HEK293 (cell line): ENCODE results near the gene EEFSEC.

Experiments used
- BCL11A ChIP-seq: fragments of 450-650 bp; formaldehyde crosslinking; IDR thresholded peaks from 2 replicates; pipeline ENCODE4 v1.5.1; 2016; ENCODE audit warnings: low read depth, missing biosample characterization, missing genetic modification characterization
- SP2 ChIP-seq: fragments of 450-650 bp; formaldehyde crosslinking; IDR thresholded peaks from 2 replicates; pipeline ENCODE4 v1.5.1; 2016; ENCODE audit warnings: missing biosample characterization, missing genetic modification characterization
- TF ChIP-seq, protein P1 (sequence below): fragments of 450-650 bp; formaldehyde crosslinking; IDR thresholded peaks from 2 replicates; pipeline ENCODE4 v1.5.1; 2016; ENCODE audit warnings: missing biosample characterization, missing genetic modification characterization
- TF ChIP-seq, protein P2 (sequence below): fragments of 450-650 bp; formaldehyde crosslinking; IDR thresholded peaks from 2 replicates; pipeline ENCODE4 v1.5.1; 2016; ENCODE audit warnings: missing biosample characterization, missing genetic modification characterization
- TF ChIP-seq, protein P3 (sequence below): fragments of 450-650 bp; formaldehyde crosslinking; IDR thresholded peaks from 2 replicates; pipeline ENCODE4 v1.5.1; 2016; ENCODE audit warnings: missing biosample characterization, missing genetic modification characterization, borderline replicate concordance
- TF ChIP-seq, protein P4 (sequence below): fragments of 450-650 bp; formaldehyde crosslinking; IDR thresholded peaks from 2 replicates; pipeline ENCODE4 v1.5.1; 2016; ENCODE audit warnings: missing biosample characterization, missing genetic modification characterization, low read depth

DNA sequence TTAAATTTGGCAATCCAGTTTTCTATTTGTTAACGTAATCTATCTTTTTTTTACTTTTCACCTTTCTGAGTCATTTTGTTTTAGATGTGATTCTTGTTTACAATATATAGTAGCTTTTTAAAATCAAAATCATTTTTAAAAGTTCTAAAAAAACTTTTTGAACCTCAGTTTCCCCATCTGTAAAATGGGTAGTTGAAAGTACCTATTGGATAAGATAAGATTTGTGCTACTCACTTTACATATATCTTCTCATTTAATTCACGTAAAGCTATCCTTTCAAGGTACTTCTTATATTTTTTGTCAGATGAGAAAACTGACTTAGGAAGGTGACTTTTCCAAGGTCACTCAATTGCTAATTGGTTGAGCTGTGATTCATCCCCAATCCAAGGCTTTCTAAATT, 153.2 kb downstream of the EEFSEC start:
- TF ChIP-seq, protein P1, sequence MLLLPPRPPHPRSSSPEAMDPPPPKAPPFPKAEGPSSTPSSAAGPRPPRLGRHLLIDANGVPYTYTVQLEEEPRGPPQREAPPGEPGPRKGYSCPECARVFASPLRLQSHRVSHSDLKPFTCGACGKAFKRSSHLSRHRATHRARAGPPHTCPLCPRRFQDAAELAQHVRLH (tag by site-specific recombination), result no peak
- TF ChIP-seq, protein P2, sequence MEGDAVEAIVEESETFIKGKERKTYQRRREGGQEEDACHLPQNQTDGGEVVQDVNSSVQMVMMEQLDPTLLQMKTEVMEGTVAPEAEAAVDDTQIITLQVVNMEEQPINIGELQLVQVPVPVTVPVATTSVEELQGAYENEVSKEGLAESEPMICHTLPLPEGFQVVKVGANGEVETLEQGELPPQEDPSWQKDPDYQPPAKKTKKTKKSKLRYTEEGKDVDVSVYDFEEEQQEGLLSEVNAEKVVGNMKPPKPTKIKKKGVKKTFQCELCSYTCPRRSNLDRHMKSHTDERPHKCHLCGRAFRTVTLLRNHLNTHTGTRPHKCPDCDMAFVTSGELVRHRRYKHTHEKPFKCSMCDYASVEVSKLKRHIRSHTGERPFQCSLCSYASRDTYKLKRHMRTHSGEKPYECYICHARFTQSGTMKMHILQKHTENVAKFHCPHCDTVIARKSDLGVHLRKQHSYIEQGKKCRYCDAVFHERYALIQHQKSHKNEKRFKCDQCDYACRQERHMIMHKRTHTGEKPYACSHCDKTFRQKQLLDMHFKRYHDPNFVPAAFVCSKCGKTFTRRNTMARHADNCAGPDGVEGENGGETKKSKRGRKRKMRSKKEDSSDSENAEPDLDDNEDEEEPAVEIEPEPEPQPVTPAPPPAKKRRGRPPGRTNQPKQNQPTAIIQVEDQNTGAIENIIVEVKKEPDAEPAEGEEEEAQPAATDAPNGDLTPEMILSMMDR (tag by site-specific recombination), result no peak
- no peak for TF ChIP-seq BCL11A (tag by site-specific recombination)
- TF ChIP-seq, protein P3, sequence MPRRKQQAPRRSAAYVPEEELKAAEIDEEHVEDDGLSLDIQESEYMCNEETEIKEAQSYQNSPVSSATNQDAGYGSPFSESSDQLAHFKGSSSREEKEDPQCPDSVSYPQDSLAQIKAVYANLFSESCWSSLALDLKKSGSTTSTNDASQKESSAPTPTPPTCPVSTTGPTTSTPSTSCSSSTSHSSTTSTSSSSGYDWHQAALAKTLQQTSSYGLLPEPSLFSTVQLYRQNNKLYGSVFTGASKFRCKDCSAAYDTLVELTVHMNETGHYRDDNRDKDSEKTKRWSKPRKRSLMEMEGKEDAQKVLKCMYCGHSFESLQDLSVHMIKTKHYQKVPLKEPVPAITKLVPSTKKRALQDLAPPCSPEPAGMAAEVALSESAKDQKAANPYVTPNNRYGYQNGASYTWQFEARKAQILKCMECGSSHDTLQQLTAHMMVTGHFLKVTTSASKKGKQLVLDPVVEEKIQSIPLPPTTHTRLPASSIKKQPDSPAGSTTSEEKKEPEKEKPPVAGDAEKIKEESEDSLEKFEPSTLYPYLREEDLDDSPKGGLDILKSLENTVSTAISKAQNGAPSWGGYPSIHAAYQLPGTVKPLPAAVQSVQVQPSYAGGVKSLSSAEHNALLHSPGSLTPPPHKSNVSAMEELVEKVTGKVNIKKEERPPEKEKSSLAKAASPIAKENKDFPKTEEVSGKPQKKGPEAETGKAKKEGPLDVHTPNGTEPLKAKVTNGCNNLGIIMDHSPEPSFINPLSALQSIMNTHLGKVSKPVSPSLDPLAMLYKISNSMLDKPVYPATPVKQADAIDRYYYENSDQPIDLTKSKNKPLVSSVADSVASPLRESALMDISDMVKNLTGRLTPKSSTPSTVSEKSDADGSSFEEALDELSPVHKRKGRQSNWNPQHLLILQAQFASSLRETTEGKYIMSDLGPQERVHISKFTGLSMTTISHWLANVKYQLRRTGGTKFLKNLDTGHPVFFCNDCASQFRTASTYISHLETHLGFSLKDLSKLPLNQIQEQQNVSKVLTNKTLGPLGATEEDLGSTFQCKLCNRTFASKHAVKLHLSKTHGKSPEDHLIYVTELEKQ (tag by site-specific recombination), result no peak
- TF ChIP-seq, protein P4, sequence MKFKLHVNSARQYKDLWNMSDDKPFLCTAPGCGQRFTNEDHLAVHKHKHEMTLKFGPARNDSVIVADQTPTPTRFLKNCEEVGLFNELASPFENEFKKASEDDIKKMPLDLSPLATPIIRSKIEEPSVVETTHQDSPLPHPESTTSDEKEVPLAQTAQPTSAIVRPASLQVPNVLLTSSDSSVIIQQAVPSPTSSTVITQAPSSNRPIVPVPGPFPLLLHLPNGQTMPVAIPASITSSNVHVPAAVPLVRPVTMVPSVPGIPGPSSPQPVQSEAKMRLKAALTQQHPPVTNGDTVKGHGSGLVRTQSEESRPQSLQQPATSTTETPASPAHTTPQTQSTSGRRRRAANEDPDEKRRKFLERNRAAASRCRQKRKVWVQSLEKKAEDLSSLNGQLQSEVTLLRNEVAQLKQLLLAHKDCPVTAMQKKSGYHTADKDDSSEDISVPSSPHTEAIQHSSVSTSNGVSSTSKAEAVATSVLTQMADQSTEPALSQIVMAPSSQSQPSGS (tag by site-specific recombination), result no peak
- TF ChIP-seq SP2 (tag by site-specific recombination), result no peak
